Kidney (tissue), 14 donors: Measurements from ENCODE around the gene IRF1. TPM values are rescaled to one million over a fixed set of nuclear protein-coding genes. Genes with fewer than 3 reads are reported as not detected.
"Not testable (repeated sequence)": the region's sequence is repeated elsewhere in the genome, so short reads cannot be mapped to it uniquely, and the experiment has no call there.

ENCODE experiments used
- DNase-seq, 5 donors: peaks; one replicate each; pipeline ENCODE4 v3.0.0-alpha.2; 2013 to 2020
- FAIRE-seq: peaks from 2 replicates; lab custom pipeline; 2012; peaks lifted over from hg19 to GRCh38; lab: Jason Lieb, UNC
- H3K27ac ChIP-seq, 2 donors: one replicate each; pipeline ENCODE4 v1.7.0; 2013; ENCODE audit warnings: low read depth in 2 of 2, low read length in 2 of 2, inconsistent platforms in 1 of 2
- H3K27me3 ChIP-seq: one replicate; pipeline ENCODE4 v1.7.1; 2013; ENCODE audit warnings: low read length, inconsistent platforms; ENCODE audit not compliant: control insufficient read depth, insufficient read depth
- H3K36me3 ChIP-seq, 3 donors: one replicate each; pipeline versions ENCODE4 v1.7.0 to v1.7.1; 2013; ENCODE audit warnings: low read length in 3 of 3, control low read depth in 1 of 3, inconsistent platforms in 1 of 3; ENCODE audit not compliant: insufficient read depth in 3 of 3, control insufficient read depth in 2 of 3
- H3K4me1 ChIP-seq, 3 donors: one replicate each; pipeline versions ENCODE4 v1.7.0 to v1.7.1; 2013; ENCODE audit warnings: low read length in 3 of 3, inconsistent platforms in 1 of 3, low read depth in 1 of 3; ENCODE audit not compliant: control insufficient read depth in 2 of 3, insufficient read depth in 2 of 3
- H3K4me3 ChIP-seq, 3 donors: one replicate each; pipeline versions ENCODE4 v1.7.0 to v1.8.1; 2013; ENCODE audit warnings: low read length in 3 of 3, control low read depth in 1 of 3, inconsistent platforms in 1 of 3
- H3K9ac ChIP-seq, 3 donors: one replicate each; pipeline versions ENCODE4 v1.7.0 to v1.7.1; 2013; ENCODE audit warnings: low read length in 3 of 3, control low read depth in 1 of 3, inconsistent platforms in 1 of 3
- H3K9me3 ChIP-seq, 3 donors: one replicate each; pipeline versions ENCODE4 v1.7.0 to v1.7.1; 2013; ENCODE audit warnings: low read length in 3 of 3, control low read depth in 1 of 3, inconsistent platforms in 1 of 3; ENCODE audit not compliant: control insufficient read depth in 2 of 3, insufficient read depth in 1 of 3
- intact Hi-C: fragments of 100-400 bp; cut with DNase I; formaldehyde crosslinking; loops from one replicate; pipeline ENCODE4 v1.11.1; 2022
- polyA plus RNA-seq: library from polyadenylated mRNA; stranded (reverse); fragments of 350-450 nt; fragmentation: Illumina TruSeq; extraction: RNeasy Lipid Tissue Mini Kit (QIAGEN cat#74804); gene quantifications from one replicate; pipeline ENCODE4 v1.2.3, GENCODE V29; 2014; ENCODE audit warnings: low read depth, low replicate concordance; ENCODE audit not compliant: insufficient read depth
- total RNA-seq: library from RNA; stranded (reverse); fragmentation: NEBNext Ultra II Directional; extraction: Animal tissue kit (Norgen Biotek cat#: 25700); gene quantifications from one replicate; pipeline ENCODE4 v1.2.1, GENCODE V29; 2021
- TF ChIP-seq, protein P1 (sequence below): IDR thresholded peaks from 3 replicates; pipeline ENCODE4 v1.5.1; 2012; ENCODE audit warnings: mild to moderate bottlenecking, moderate library complexity, borderline replicate concordance; ENCODE audit not compliant: insufficient read depth; ENCODE audit errors: extremely low read depth
- donor health status: control.
- donor health status: control.
- donor health status: control.
- donor health status: control.
- donor health status: control.
- donor health status: DM: yes; HTN: yes; CAD: no.
- donor health status: Normal renal cell carcinoma (clear cell type).

IRF1 gene
- total and polyA plus RNA-seq, 2 donors from 2014 or later, result 20.5 to 55.6 TPM

DNA sequence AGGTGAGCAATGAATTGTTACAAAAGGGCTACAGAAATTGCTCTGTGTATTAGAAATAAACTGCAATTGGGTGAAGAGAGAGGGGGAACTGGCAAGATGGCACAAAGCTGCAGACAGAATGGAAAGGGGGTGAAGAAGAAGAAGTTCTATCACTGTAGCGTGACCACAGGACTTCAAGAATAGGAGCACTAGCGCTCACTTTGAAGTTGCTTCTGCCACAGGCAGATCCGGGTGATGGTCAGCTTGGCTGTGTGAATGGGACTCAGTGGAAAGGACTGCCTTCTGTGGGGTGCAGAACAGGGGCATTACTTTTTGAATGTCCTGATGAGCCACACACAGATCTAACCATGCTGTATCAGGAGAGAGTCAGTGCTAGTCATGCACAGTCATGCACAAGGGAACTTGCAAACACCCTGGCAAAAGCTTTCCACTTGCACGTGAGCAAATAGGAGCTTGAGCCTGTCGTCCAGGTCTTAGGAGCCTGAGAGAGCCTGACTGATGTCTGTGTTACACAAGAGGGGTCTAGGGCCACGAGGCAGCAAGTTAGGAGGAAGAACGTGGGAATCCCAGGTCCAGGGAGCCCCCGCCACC is 36.5 kb upstream of the IRF1 start:
- H3K27ac ChIP-seq, result no peak overlapping the region
- intact Hi-C loops, result no loop called here
- no peaks in the 10 kb centered on the region for H3K9me3 ChIP-seq
- TF ChIP-seq, protein P1, sequence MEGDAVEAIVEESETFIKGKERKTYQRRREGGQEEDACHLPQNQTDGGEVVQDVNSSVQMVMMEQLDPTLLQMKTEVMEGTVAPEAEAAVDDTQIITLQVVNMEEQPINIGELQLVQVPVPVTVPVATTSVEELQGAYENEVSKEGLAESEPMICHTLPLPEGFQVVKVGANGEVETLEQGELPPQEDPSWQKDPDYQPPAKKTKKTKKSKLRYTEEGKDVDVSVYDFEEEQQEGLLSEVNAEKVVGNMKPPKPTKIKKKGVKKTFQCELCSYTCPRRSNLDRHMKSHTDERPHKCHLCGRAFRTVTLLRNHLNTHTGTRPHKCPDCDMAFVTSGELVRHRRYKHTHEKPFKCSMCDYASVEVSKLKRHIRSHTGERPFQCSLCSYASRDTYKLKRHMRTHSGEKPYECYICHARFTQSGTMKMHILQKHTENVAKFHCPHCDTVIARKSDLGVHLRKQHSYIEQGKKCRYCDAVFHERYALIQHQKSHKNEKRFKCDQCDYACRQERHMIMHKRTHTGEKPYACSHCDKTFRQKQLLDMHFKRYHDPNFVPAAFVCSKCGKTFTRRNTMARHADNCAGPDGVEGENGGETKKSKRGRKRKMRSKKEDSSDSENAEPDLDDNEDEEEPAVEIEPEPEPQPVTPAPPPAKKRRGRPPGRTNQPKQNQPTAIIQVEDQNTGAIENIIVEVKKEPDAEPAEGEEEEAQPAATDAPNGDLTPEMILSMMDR, result no peak
- FAIRE-seq (no peak), DNase-seq (no peak)
- no peaks in the 10 kb centered on the region for H3K4me1 ChIP-seq
- no peaks in the 10 kb centered on the region for H3K27me3 ChIP-seq
- H3K36me3 ChIP-seq, result no peaks in the 10 kb centered on the region
- H3K9ac ChIP-seq, result no peak overlapping the region
- no peak overlapping the region for H3K4me3 ChIP-seq

DNA sequence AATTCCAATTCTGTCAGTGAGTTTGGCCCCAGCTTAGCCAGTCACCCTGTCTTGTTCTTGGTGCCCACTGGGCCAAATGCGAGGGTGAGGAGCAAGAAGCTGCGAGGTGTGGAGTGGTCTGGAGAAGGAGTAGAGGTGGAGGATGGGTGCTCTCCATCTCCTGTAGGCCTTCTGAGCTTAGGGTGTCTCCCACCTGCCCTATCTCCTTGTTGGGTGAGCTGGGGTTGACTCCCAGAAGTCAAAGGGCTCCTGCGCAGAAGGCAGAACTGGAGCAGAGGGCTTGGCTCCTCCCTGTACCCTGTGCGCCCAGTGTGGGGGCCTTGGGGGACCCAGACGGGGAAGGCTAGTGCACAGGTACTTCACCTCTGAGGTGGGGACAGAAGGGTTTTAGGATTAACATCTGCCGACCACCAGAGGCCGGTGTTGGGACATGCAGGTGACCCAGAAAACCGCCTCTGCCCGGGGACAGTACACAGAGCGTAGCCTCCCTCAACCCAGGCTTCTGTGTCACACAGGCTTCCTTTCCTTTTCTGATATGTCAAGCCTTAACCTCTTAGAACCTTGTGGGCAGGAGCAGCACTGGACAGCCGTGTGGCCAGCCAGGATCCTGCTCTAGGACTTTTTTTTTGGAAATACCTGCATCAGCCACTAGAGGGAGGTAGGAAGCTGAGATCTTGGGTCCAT is 35.9 kb upstream of the IRF1 start:
- no peaks in the 10 kb centered on the region for H3K9me3 ChIP-seq
- no peak overlapping the region for H3K9ac ChIP-seq
- peak in 4 of 5 donors; percentile 48 to 86 (median 72) for DNase-seq
- FAIRE-seq, result no peak
- no peaks in the 10 kb centered on the region for H3K4me1 ChIP-seq
- no peaks in the 10 kb centered on the region for H3K36me3 ChIP-seq
- H3K27ac ChIP-seq, result no peak overlapping the region
- no peaks in the 10 kb centered on the region for H3K27me3 ChIP-seq
- intact Hi-C loops, result no loop called here
- H3K4me3 ChIP-seq, result no peak overlapping the region
- TF ChIP-seq, protein P1, result peak; percentile 79

GRCh38 chr5:132525299-132525724 is 34.7 kb upstream of the IRF1 start:
- Histone ChIP-seq H3K36me3 (no peaks in the 10 kb centered on the region), H3K27me3 (no peaks in the 10 kb centered on the region), H3K9ac (no peak overlapping the region), H3K9me3 (no peaks in the 10 kb centered on the region), H3K4me1 (no peaks in the 10 kb centered on the region), H3K4me3 (no peak overlapping the region), H3K27ac (no peak overlapping the region)
- FAIRE-seq (no peak), DNase-seq (no peak)
- intact Hi-C loops, result no loop called here
- TF ChIP-seq, protein P1, result no peak

- H3K9me3 ChIP-seq, H3K4me3 ChIP-seq, H3K4me1 ChIP-seq, H3K9ac ChIP-seq, H3K27ac ChIP-seq, DNase-seq, H3K36me3 ChIP-seq, FAIRE-seq, intact Hi-C loops, H3K27me3 ChIP-seq: not testable (repeated sequence)
These were observed 34.3 kb upstream of the IRF1 start for GRCh38 chr5:132524877-132525276.

DNA sequence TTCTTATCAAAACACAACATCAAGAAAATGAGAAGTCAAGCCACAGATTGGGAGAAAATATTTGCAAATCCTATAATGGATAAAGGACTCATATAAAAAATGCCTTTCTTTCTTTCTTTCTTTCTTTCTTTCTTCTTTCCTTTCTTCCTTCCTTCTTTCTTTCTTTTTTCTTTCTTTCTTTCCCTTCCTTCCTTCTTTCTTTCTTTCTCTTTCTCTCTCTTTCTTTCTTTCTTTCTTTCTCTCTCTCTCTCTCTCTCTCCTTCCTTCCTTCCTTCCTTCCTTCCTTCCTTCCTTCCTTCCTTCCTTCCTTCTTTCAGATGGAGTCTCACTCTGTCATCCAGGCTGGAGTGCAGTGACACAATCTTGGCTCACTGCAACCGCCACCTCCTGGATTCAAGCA is 31.5 kb upstream of the IRF1 start:
- H3K9ac ChIP-seq, H3K27me3 ChIP-seq, DNase-seq, H3K9me3 ChIP-seq, FAIRE-seq, H3K4me3 ChIP-seq, H3K36me3 ChIP-seq, H3K27ac ChIP-seq, H3K4me1 ChIP-seq, intact Hi-C loops: not testable (repeated sequence)
